ENCODE results near the gene ST13.
"Not testable (repeated sequence)": the region's sequence is repeated elsewhere in the genome, so short reads cannot be mapped to it uniquely, and the experiment has no call there.

The ST13 gene

GRCh38 chr22:40797427-40797826 is 59.0 kb downstream of the ST13 start:
- H3K4me3 ChIP-seq (ENCODE audit: control insufficient read depth, low read depth, low read length), result no peak overlapping the region
- TF ChIP-seq CTCF (IDR thresholded peaks at IDR 0.05; ENCODE audit: control insufficient read depth, insufficient read depth, low read depth, low read length, missing control alignments), result no peak
- no peak for DNase-seq (ENCODE audit: low read depth)

GRCh38 chr22:40792451-40792850 is 64.0 kb downstream of the ST13 start:
- H3K4me3 ChIP-seq (ENCODE audit: control insufficient read depth, low read depth, low read length), result no peak overlapping the region
- DNase-seq (ENCODE audit: low read depth), result no peak
- TF ChIP-seq CTCF (IDR thresholded peaks at IDR 0.05; ENCODE audit: control insufficient read depth, insufficient read depth, low read depth, low read length, missing control alignments), result no peak

GRCh38 chr22:40791241-40791640 is 65.2 kb downstream of the ST13 start:
- no peak for DNase-seq (ENCODE audit: low read depth)
- H3K4me3 ChIP-seq (ENCODE audit: control insufficient read depth, low read depth, low read length), result no peak overlapping the region
- TF ChIP-seq CTCF (IDR thresholded peaks at IDR 0.05; ENCODE audit: control insufficient read depth, insufficient read depth, low read depth, low read length, missing control alignments), result no peak

GRCh38 chr22:40789131-40789530 is 67.3 kb downstream of the ST13 start:
- no peak for DNase-seq (ENCODE audit: low read depth)
- TF ChIP-seq CTCF (IDR thresholded peaks at IDR 0.05; ENCODE audit: control insufficient read depth, insufficient read depth, low read depth, low read length, missing control alignments), result no peak
- no peak overlapping the region for H3K4me3 ChIP-seq (ENCODE audit: control insufficient read depth, low read depth, low read length)

GRCh38 chr22:40782521-40782920 is 73.9 kb downstream of the ST13 start:
- no peak for DNase-seq (ENCODE audit: low read depth)
- H3K4me3 ChIP-seq (ENCODE audit: control insufficient read depth, low read depth, low read length), result no peak overlapping the region
- TF ChIP-seq CTCF (IDR thresholded peaks at IDR 0.05; ENCODE audit: control insufficient read depth, insufficient read depth, low read depth, low read length, missing control alignments), result no peak

- not testable (repeated sequence) for DNase-seq (ENCODE audit: low read depth)
Measured at GRCh38 chr22:40781749-40782148, 74.7 kb downstream of the ST13 start.

More at GRCh38 chr22:40781749-40782148, 74.7 kb downstream of the ST13 start:
- not testable (repeated sequence) for H3K4me3 ChIP-seq (ENCODE audit: control insufficient read depth, low read depth, low read length)

All from AG09309 (cell line).